ENCODE data around the gene TCF4.

The TCF4 gene

GRCh38 chr18:55380589-55380988, 207.4 kb downstream of the TCF4 start:
- DNase-seq, result no peak

GRCh38 chr18:55376387-55376786, 211.6 kb downstream of the TCF4 start:
- no peak for DNase-seq

- no peak for DNase-seq
Observed at GRCh38 chr18:55375930-55376329, 212.1 kb downstream of the TCF4 start.

GRCh38 chr18:55374741-55375140, 213.3 kb downstream of the TCF4 start:
- no peak for DNase-seq

- DNase-seq, result no peak
Observed at GRCh38 chr18:55372209-55372608, 215.8 kb downstream of the TCF4 start.

GRCh38 chr18:55370936-55371335, 217.1 kb downstream of the TCF4 start:
- DNase-seq, result no peak

GRCh38 chr18:55369346-55369745, 218.6 kb downstream of the TCF4 start:
- DNase-seq, result no peak

GRCh38 chr18:55365342-55365741, 222.7 kb downstream of the TCF4 start:
- no peak for DNase-seq

- DNase-seq, result no peak
Observed at GRCh38 chr18:55362303-55362702, 225.7 kb downstream of the TCF4 start.

GRCh38 chr18:55361492-55362250, 226.3 kb downstream of the TCF4 start:
- DNase-seq, result no peak

GRCh38 chr18:55360061-55360460, 227.9 kb downstream of the TCF4 start:
- no peak for DNase-seq

- no peak for DNase-seq
Observed at GRCh38 chr18:55356815-55357214, 231.2 kb downstream of the TCF4 start.

GRCh38 chr18:55355223-55355622, 232.8 kb downstream of the TCF4 start:
- DNase-seq, result no peak

GRCh38 chr18:55354795-55355194, 233.2 kb downstream of the TCF4 start:
- DNase-seq, result no peak

- no peak for DNase-seq
Observed at GRCh38 chr18:55353806-55354205, 234.2 kb downstream of the TCF4 start.

GRCh38 chr18:55353391-55353790, 234.6 kb downstream of the TCF4 start:
- DNase-seq, result no peak

GRCh38 chr18:55351980-55352714, 235.8 kb downstream of the TCF4 start:
- no peak for DNase-seq

- DNase-seq, result no peak
Observed at GRCh38 chr18:55351241-55351691, 236.7 kb downstream of the TCF4 start.

- DNase-seq, result no peak
Observed at GRCh38 chr18:55349685-55350084, 238.3 kb downstream of the TCF4 start.

- no peak for DNase-seq
Observed at GRCh38 chr18:55346961-55347740, 240.8 kb downstream of the TCF4 start.

- DNase-seq, result no peak
Observed at GRCh38 chr18:55346387-55346786, 241.6 kb downstream of the TCF4 start.

GRCh38 chr18:55345103-55345950, 242.7 kb downstream of the TCF4 start:
- DNase-seq, result no peak

Measured in GOT3 (cell line).